ENCODE measurements around the gene S100A16. TPM values are rescaled to one million over a fixed set of nuclear protein-coding genes. Genes with fewer than 3 reads are reported as not detected.
"Not testable (repeated sequence)": the region's sequence is repeated elsewhere in the genome, so short reads cannot be mapped to it uniquely, and the experiment has no call there.

Gene S100A16
- total RNA-seq, 1 donor from 2014 or later, result 44.3 TPM

- no peak for ATAC-seq (ENCODE audit: poor library complexity)
- DNase-seq, result no peak
- intact Hi-C loops (cut with DNase I), result no loop called here
Observed at GRCh38 chr1:153640861-153641260, 27.9 kb upstream of the S100A16 start.

GRCh38 chr1:153640213-153640612, 27.3 kb upstream of the S100A16 start:
- intact Hi-C loops (cut with DNase I); ATAC-seq (ENCODE audit: poor library complexity); DNase-seq: not testable (repeated sequence)

- peak; percentile 69 for ATAC-seq (ENCODE audit: poor library complexity)
- intact Hi-C loops (cut with DNase I), result no loop called here
- DNase-seq, result no peak
Observed at GRCh38 chr1:153639280-153639679, 26.3 kb upstream of the S100A16 start.

- DNase-seq (no peak), ATAC-seq (ENCODE audit: poor library complexity) (no peak)
- intact Hi-C loops (cut with DNase I), result no loop called here
Observed at GRCh38 chr1:153638261-153638660, 25.3 kb upstream of the S100A16 start.

GRCh38 chr1:153636312-153636711, 23.4 kb upstream of the S100A16 start:
- DNase-seq, result no peak
- intact Hi-C loops (cut with DNase I), result no loop called here

GRCh38 chr1:153635872-153636271, 22.9 kb upstream of the S100A16 start:
- intact Hi-C loops (cut with DNase I), result no loop called here
- DNase-seq, result no peak
- no peak for ATAC-seq (ENCODE audit: poor library complexity)

More at GRCh38 chr1:153636312-153636711, 23.4 kb upstream of the S100A16 start:
- ATAC-seq (ENCODE audit: poor library complexity), result no peak

GRCh38 chr1:153633754-153634665, 21.1 kb upstream of the S100A16 start, which contains the start of gene CHTOP:
Gene CHTOP (plus strand): TSS chr1:153634066. CDS start chr1:153636589, 2,523 bp downstream.
- DNase-seq (peak; percentile 98), ATAC-seq (ENCODE audit: poor library complexity) (peak; percentile 92)
- intact Hi-C loops (cut with DNase I), result no loop called here

GRCh38 chr1:153633161-153633753, 20.3 kb upstream of the S100A16 start:
- peak; percentile 35 for ATAC-seq (ENCODE audit: poor library complexity)
- intact Hi-C loops (cut with DNase I), result no loop called here
- no peak for DNase-seq

- no peak for ATAC-seq (ENCODE audit: poor library complexity)
- intact Hi-C loops (cut with DNase I), result no loop called here
- peak; percentile 17 for DNase-seq
Observed at GRCh38 chr1:153631047-153632022, 18.4 kb upstream of the S100A16 start.

- ATAC-seq (ENCODE audit: poor library complexity) (no peak), DNase-seq (peak; percentile 32)
- intact Hi-C loops (cut with DNase I), result no loop called here
Observed at GRCh38 chr1:153630384-153630783, 17.4 kb upstream of the S100A16 start.

GRCh38 chr1:153629971-153630370, 17.0 kb upstream of the S100A16 start:
- DNase-seq (peak; percentile 80), ATAC-seq (ENCODE audit: poor library complexity) (peak; percentile 43)
- intact Hi-C loops (cut with DNase I), result no loop called here

GRCh38 chr1:153629343-153629665, 16.4 kb upstream of the S100A16 start:
- DNase-seq, result peak; percentile 24
- intact Hi-C loops (cut with DNase I), result no loop called here
- no peak for ATAC-seq (ENCODE audit: poor library complexity)

GRCh38 chr1:153628638-153629342, 15.9 kb upstream of the S100A16 start:
- intact Hi-C loops (cut with DNase I), result no loop called here
- ATAC-seq (ENCODE audit: poor library complexity) (no peak), DNase-seq (peak; percentile 40)

GRCh38 chr1:153627715-153628626, 15.0 kb upstream of the S100A16 start, which contains the start of gene S100A1:
Gene S100A1 (plus strand): TSS chr1:153628434. CDS start chr1:153630522, 2,088 bp downstream.
- intact Hi-C loops (cut with DNase I), result no loop called here
- ATAC-seq (ENCODE audit: poor library complexity), result peak; percentile 65

GRCh38 chr1:153626904-153627714, 14.2 kb upstream of the S100A16 start, which contains the start of gene S100A13:
Gene S100A13 (minus strand): TSS chr1:153627505. CDS start chr1:153626472, 1,033 bp downstream.
- DNase-seq, result peak; percentile 85
- ATAC-seq (ENCODE audit: poor library complexity), result peak; percentile 70
- intact Hi-C loops (cut with DNase I), result no loop called here

More at GRCh38 chr1:153627715-153628626, 15.0 kb upstream of the S100A16 start, which contains the start of gene S100A1:
- peak; percentile 80 for DNase-seq

- DNase-seq (no peak), ATAC-seq (ENCODE audit: poor library complexity) (no peak)
- intact Hi-C loops (cut with DNase I), result no loop called here
Observed at GRCh38 chr1:153626477-153626903, 13.6 kb upstream of the S100A16 start.

All from Right ventricle myocardium superior (tissue), 1 donor.